Body of pancreas (tissue), 4 donors: ENCODE data around the gene CCDC148.

Source experiments
- CTCF ChIP-seq, 7 experiments: fragments of 450-650 bp in 4 of 7; fragments of 200-600 bp in 3 of 7; sonication (generic) in 3 of 7; IDR thresholded peaks; one replicate each; pipeline ENCODE4 v1.5.1; 2016 to 2019; ENCODE audit warnings: antibody characterized with exemption in 7 of 7
- POLR2A ChIP-seq, 3 donors: fragments of 450-650 bp; IDR thresholded peaks; one replicate each; pipeline ENCODE4 v1.6.1; 2016; ENCODE audit warnings: antibody characterized with exemption in 3 of 3, mild to moderate bottlenecking in 2 of 3

DNA sequence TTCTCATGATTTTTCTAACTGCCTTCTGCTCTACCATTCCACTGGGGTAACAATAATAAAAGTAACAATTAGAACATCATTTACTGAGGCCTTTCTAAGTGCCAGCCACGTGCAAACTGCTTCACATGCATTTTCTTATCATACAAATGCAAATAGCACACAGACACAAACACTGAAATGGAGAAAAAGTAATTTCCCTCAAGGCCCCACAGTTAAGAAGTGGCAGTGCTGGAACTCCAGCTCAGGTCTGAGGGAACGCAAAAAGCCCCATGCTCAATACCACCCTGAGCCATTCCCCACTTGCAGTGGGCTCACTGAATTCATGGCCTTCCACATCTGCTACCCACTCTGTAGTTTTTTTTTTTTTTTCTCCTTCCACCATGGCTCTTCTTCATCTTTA, 214.3 kb downstream of the CCDC148 start:
- TF ChIP-seq POLR2A (IDR thresholded peaks at IDR 0.05) (no peak), CTCF (IDR thresholded peaks at IDR 0.05) (no peak)
